Fibroblast of mammary gland (primary cell): Measurements from ENCODE around the gene FRRS1L.

Source experiments
- DNase-seq: peaks from one replicate; pipeline ENCODE4 v3.0.0-alpha.2; 2010; ENCODE audit warnings: low read depth
- H3K4me3 ChIP-seq: 2 replicates; pipeline ENCODE4 v1.5.1; 2011; ENCODE audit warnings: low read depth, mild to moderate bottlenecking, low read length, moderate library complexity; ENCODE audit not compliant: control insufficient read depth
- TF ChIP-seq, protein P1 (sequence below): conservative IDR thresholded peaks from 2 replicates; pipeline ENCODE4 v1.5.1; 2011; ENCODE audit warnings: low read depth, low read length, inconsistent platforms; ENCODE audit not compliant: control insufficient read depth, insufficient read depth

Gene FRRS1L

DNA sequence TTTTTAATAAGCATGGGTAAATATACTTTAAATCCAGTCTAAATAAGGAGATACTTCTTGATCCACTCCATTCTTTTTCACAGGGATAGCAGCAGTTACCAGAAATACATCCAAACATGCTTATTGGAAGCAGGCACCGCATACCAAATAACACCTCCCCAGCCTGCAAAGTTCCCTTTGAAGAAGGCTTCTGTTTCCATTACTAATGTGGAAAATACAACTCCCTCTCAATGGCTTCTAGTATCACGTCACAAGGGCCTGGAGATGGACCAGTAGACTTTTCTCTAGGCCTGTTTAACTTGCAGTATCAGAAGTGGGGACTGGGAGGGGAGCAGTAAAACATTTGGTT lies 68.1 kb downstream of the FRRS1L start:
- DNase-seq: peak; percentile 31
- H3K4me3 ChIP-seq: no peak overlapping the region
- TF ChIP-seq, protein P1, sequence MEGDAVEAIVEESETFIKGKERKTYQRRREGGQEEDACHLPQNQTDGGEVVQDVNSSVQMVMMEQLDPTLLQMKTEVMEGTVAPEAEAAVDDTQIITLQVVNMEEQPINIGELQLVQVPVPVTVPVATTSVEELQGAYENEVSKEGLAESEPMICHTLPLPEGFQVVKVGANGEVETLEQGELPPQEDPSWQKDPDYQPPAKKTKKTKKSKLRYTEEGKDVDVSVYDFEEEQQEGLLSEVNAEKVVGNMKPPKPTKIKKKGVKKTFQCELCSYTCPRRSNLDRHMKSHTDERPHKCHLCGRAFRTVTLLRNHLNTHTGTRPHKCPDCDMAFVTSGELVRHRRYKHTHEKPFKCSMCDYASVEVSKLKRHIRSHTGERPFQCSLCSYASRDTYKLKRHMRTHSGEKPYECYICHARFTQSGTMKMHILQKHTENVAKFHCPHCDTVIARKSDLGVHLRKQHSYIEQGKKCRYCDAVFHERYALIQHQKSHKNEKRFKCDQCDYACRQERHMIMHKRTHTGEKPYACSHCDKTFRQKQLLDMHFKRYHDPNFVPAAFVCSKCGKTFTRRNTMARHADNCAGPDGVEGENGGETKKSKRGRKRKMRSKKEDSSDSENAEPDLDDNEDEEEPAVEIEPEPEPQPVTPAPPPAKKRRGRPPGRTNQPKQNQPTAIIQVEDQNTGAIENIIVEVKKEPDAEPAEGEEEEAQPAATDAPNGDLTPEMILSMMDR: no peak

DNA sequence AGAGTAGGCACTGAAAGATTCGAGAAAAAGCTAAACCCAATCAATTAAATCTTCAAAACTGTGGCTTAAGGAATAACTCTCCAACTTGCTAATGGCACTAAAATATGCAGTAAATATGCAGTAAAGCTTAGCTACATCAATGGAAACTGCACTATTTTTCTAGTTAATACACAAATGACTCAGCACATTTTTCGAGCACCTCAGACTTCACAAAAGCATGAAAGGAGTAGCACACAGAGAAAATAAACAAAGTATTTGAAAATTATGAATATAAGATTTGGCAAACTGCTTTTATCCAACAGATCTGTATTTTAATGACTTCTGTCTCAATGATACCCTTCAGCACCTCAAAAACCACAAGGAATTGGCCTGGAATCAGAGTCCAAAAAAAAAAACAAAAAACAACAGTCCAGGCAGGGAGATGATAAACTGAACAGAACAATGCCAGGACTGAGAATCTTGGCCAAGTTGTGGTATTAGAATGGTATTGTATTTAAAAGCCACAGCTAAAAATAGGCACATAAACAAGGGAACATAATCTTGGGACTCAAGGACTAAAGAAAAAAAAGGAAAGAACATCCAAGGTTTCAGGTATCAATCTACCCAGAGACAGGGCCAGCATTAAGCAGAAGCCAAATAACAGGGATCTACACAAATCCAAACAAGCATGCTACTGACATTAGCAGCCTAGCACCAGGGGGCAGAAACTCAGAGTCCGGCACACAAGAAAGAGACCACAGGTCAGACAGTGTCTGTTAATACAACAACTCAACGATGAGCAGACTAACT lies 68.7 kb downstream of the FRRS1L start:
- TF ChIP-seq, protein P1: peak; percentile 47
- DNase-seq: peak; percentile 85
- no peak overlapping the region for H3K4me3 ChIP-seq

DNA sequence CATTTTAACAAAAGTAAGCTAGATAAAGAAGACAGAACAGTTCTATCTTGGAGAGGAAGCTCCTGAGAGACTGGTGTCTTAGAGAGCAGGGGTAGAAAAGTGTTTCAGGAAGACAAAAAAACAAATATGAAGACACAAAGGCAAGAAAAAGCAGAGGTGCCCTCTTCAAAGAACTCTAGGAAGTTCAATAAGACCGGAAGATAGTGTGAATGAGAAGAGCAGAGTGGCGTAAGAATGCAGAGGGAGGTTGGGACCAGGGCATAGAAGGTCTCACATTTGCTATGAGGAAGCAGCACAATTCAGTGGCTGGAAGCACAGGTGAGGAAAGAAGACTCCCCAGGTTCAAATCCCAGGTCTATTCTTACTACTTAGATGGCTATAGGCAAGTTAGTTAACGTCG lies 69.9 kb downstream of the FRRS1L start:
- no peak for DNase-seq
- H3K4me3 ChIP-seq: no peak overlapping the region

DNA sequence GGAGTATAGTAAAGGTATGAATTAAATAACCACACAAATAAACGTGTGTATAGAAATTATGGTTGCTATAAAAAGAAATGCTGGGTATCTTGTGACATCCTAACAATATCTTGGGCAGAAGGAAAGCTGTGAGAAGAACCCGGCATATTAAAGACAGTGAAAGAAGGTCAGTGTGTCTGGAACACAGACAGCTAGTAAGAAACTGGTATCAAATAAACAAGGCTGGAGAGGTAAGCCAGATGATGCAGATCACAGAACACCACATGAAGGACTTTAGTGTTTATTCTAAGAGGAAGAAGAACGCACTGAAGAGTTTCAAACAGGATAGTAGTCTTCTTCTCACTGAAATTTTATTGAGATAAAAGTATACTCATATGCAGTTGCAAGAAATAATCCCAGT lies 71.7 kb downstream of the FRRS1L start:
- TF ChIP-seq, protein P1: no peak
- no peak overlapping the region for H3K4me3 ChIP-seq
- no peak for DNase-seq

More for the DNA sequence above, 69.9 kb downstream of the FRRS1L start:
- TF ChIP-seq, protein P1: no peak

DNA sequence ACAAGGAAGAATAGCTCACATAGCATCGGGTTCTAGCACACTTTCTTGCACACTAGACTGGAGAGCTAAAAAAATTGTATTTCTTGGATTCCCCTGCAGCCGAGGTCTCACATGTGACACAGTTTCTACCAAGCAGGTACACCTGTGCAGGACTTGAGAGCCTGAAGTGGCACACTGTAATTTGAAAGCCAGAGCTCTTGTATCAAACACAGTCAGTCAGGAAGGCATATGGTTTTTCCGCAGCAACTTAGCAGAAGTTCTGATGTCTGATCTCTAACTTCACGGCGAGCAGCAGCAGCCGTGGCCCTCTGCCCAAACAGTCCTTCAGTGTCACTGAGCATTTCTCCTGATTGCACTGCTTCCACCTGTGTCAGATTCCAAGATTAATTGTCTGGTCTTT lies 72.8 kb downstream of the FRRS1L start:
- TF ChIP-seq, protein P1: no peak
- H3K4me3 ChIP-seq: no peak overlapping the region
- no peak for DNase-seq

DNA sequence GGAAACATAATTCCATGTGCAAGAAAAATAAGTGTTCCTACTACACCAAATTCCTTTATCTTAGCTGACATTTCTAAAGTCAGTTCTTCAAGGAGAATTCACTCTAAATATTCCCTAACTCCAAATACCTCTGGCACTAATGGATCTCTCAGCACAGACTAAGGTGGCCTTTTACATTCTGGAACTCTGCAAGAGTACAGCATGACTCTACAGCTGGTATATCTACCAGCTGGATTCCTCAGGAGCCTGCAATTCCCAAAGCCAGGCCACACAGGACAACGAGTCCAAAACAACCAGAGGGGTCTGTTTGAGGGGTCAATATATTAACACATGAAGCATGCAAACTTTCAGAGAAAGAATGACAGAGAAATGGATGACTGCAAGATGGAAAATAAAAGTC lies 74.5 kb downstream of the FRRS1L start:
- no peak for DNase-seq
- no peak overlapping the region for H3K4me3 ChIP-seq
- TF ChIP-seq, protein P1: no peak
